Gastrocnemius medialis (tissue), 4 donors: ENCODE measurements around the gene CAMSAP1. TPM values are rescaled to one million over a fixed set of nuclear protein-coding genes. Genes with fewer than 3 reads are reported as not detected.

Experiments used
- ATAC-seq, 2 donors: fragments of 150-250 bp; one replicate each; pipeline ENCODE4 v1.9.1; 2016
- DNase-seq, 2 donors: peaks; one replicate each; pipeline ENCODE4 v3.0.0-alpha.2; 2019
- H3K27ac ChIP-seq, 4 donors: fragments of 200-600 bp; sonication (generic); 1 replicate in 1 of 4; 2 replicates in 3 of 4; pipeline ENCODE4 v1.5.1; 2016 to 2018; ENCODE audit warnings: mild to moderate bottlenecking in 2 of 4, moderate library complexity in 1 of 4
- H3K27me3 ChIP-seq, 3 donors: fragments of 200-600 bp; sonication (generic) in 2 of 3; 1 replicate in 1 of 3; 2 replicates in 2 of 3; pipeline versions ENCODE4 v1.5.1 to v1.6.0; 2016 to 2019; ENCODE audit warnings: mild to moderate bottlenecking in 1 of 3, moderate library complexity in 1 of 3
- H3K36me3 ChIP-seq, 2 donors: fragments of 200-600 bp; sonication (generic) in 1 of 2; one replicate each; pipeline ENCODE4 v1.5.1; 2017 to 2018
- H3K4me1 ChIP-seq, 2 donors: fragments of 200-600 bp; sonication (generic) in 1 of 2; one replicate each; pipeline ENCODE4 v1.5.1; 2016 to 2017; ENCODE audit warnings: mild to moderate bottlenecking in 2 of 2
- H3K4me3 ChIP-seq, 4 donors: fragments of 200-600 bp; sonication (generic) in 3 of 4; 1 replicate in 1 of 4; 2 replicates in 3 of 4; pipeline ENCODE4 v1.5.1; 2016 to 2019; ENCODE audit warnings: mild to moderate bottlenecking in 2 of 4
- H3K9me3 ChIP-seq, 3 donors: fragments of 200-600 bp; sonication (generic) in 2 of 3; 1 replicate in 1 of 3; 2 replicates in 2 of 3; pipeline ENCODE4 v1.5.1; 2016 to 2019
- CTCF ChIP-seq, 5 experiments: fragments of 450-650 bp in 3 of 5; fragments of 200-600 bp in 2 of 5; sonication (generic) in 2 of 5; IDR thresholded peaks in 4 of 5; conservative IDR thresholded peaks in 1 of 5; 1 replicate in 4 of 5; 2 replicates in 1 of 5; pipeline ENCODE4 v1.5.1; 2016 to 2019; ENCODE audit warnings: antibody characterized with exemption in 5 of 5, mild to moderate bottlenecking in 3 of 5, moderate library complexity in 3 of 5
- POLR2A ChIP-seq, 2 donors: fragments of 450-650 bp; IDR thresholded peaks; one replicate each; pipeline ENCODE4 v1.6.1; 2017; ENCODE audit warnings: antibody characterized with exemption in 2 of 2, mild to moderate bottlenecking in 2 of 2, moderate library complexity in 2 of 2
- in situ Hi-C, 4 donors: fragments of 200-750 bp; cut with MboI; loops; one replicate each; pipeline versions ENCODE4 v1.15.0 to v1.8.0; 2017; ENCODE audit warnings: low sequenced_read_pairs in 4 of 4
- intact Hi-C: fragments of 100-400 bp; cut with DNase I; formaldehyde crosslinking; loops from one replicate; pipeline ENCODE4 v1.15.1; 2023; ENCODE audit warnings: low total_unique reads
- total RNA-seq, 4 donors: library from RNA; depleted of rRNA; stranded (reverse); fragments of >200 nt; gene quantifications; one replicate each; pipeline versions ENCODE4 v1.1.0 to v1.2.3, GENCODE V29; 2016

The CAMSAP1 gene
- total RNA-seq, 4 donors from 2014 or later, result 54.8 to 94.9 (median 82.9) TPM

- intact Hi-C loops (no loop called here), in situ Hi-C loops (no loop called here)
- ATAC-seq, result no peak
- TF ChIP-seq POLR2A (IDR thresholded peaks at IDR 0.05) (no peak), CTCF (IDR thresholded peaks at IDR 0.05 in 4 of 5, conservative IDR thresholded peaks at IDR 0.05 in 1 of 5) (no peak)
- DNase-seq, result no peak
- peaks cover 0 to 8% of the 10 kb centered on the region in 2 donors for H3K36me3 ChIP-seq
- no peaks in the 10 kb centered on the region for H3K27me3 ChIP-seq
- H3K27ac ChIP-seq, result no peak overlapping the region
- no peaks in the 10 kb centered on the region for H3K4me1 ChIP-seq
- H3K4me3 ChIP-seq, result no peak overlapping the region
- H3K9me3 ChIP-seq, result no peaks in the 10 kb centered on the region
Measured at GRCh38 chr9:135830496-135830895, 76.8 kb downstream of the CAMSAP1 start.

- ATAC-seq (no peak), DNase-seq (no peak)
- Histone ChIP-seq H3K36me3 (peaks cover 0 to 18% of the 10 kb centered on the region in 2 donors), H3K9me3 (no peaks in the 10 kb centered on the region), H3K4me1 (no peaks in the 10 kb centered on the region), H3K27me3 (no peaks in the 10 kb centered on the region), H3K4me3 (no peak overlapping the region), H3K27ac (no peak overlapping the region)
- in situ Hi-C loops (no loop called here), intact Hi-C loops (no loop called here)
- TF ChIP-seq CTCF (IDR thresholded peaks at IDR 0.05 in 4 of 5, conservative IDR thresholded peaks at IDR 0.05 in 1 of 5), result no peak
- no peak for TF ChIP-seq POLR2A (IDR thresholded peaks at IDR 0.05)
Measured at GRCh38 chr9:135828656-135829055, 78.7 kb downstream of the CAMSAP1 start.

- Histone ChIP-seq H3K36me3 (peaks cover 0 to 24% of the 10 kb centered on the region in 2 donors), H3K27me3 (no peaks in the 10 kb centered on the region), H3K4me3 (no peak overlapping the region), H3K4me1 (no peaks in the 10 kb centered on the region), H3K9me3 (no peaks in the 10 kb centered on the region), H3K27ac (no peak overlapping the region)
- DNase-seq (no peak), ATAC-seq (no peak)
- intact Hi-C loops (no loop called here), in situ Hi-C loops (no loop called here)
- no peak for TF ChIP-seq POLR2A (IDR thresholded peaks at IDR 0.05)
- TF ChIP-seq CTCF (IDR thresholded peaks at IDR 0.05 in 4 of 5, conservative IDR thresholded peaks at IDR 0.05 in 1 of 5), result no peak
Measured at GRCh38 chr9:135827866-135828580, 79.3 kb downstream of the CAMSAP1 start.

GRCh38 chr9:135827301-135827700 lies 80.0 kb downstream of the CAMSAP1 start:
- H3K36me3 ChIP-seq, result peaks cover 0 to 32% of the 10 kb centered on the region in 2 donors
- no peak for DNase-seq

More at GRCh38 chr9:135827301-135827700, 80.0 kb downstream of the CAMSAP1 start:
- Histone ChIP-seq H3K9me3 (no peaks in the 10 kb centered on the region), H3K4me1 (no peaks in the 10 kb centered on the region), H3K27me3 (no peaks in the 10 kb centered on the region), H3K27ac (no peak overlapping the region), H3K4me3 (no peak overlapping the region)
- in situ Hi-C loops (no loop called here), intact Hi-C loops (no loop called here)
- TF ChIP-seq POLR2A (IDR thresholded peaks at IDR 0.05) (no peak), CTCF (IDR thresholded peaks at IDR 0.05 in 4 of 5, conservative IDR thresholded peaks at IDR 0.05 in 1 of 5) (no peak)
- ATAC-seq, result no peak
